HG03097 (cell line): Measurements from ENCODE around the gene IGSF9B.

Experiments
- ATAC-seq: cut with Tn5 transposase; IDR thresholded peaks from one replicate; pipeline ENCODE4 v1.9.1; 2021; ENCODE audit not compliant: unreplicated experiment, low FRiP score

Gene IGSF9B

GRCh38 chr11:133984828-133985227 is 28.1 kb upstream of the IGSF9B start:
- no peak for ATAC-seq

- ATAC-seq: no peak
Measured at GRCh38 chr11:133983660-133984316, 27.0 kb upstream of the IGSF9B start.

- no peak for ATAC-seq
Measured at GRCh38 chr11:133982876-133983275, 26.1 kb upstream of the IGSF9B start.

GRCh38 chr11:133982151-133982550 is 25.4 kb upstream of the IGSF9B start:
- ATAC-seq: no peak

- no peak for ATAC-seq
Measured at GRCh38 chr11:133981156-133981555, 24.4 kb upstream of the IGSF9B start.

GRCh38 chr11:133980665-133981064 is 23.9 kb upstream of the IGSF9B start:
- ATAC-seq: no peak

- ATAC-seq: no peak
Measured at GRCh38 chr11:133978794-133979193, 22.0 kb upstream of the IGSF9B start.

- ATAC-seq: peak; percentile 75
Measured at GRCh38 chr11:133977067-133977677, 20.4 kb upstream of the IGSF9B start.

GRCh38 chr11:133975488-133975849 is 18.7 kb upstream of the IGSF9B start:
- ATAC-seq: no peak

GRCh38 chr11:133974836-133975487 is 18.2 kb upstream of the IGSF9B start:
- no peak for ATAC-seq

GRCh38 chr11:133971881-133972280 is 15.1 kb upstream of the IGSF9B start:
- ATAC-seq: no peak

- no peak for ATAC-seq
Measured at GRCh38 chr11:133969112-133969511, 12.3 kb upstream of the IGSF9B start.

- no peak for ATAC-seq
Measured at GRCh38 chr11:133968300-133968699, 11.5 kb upstream of the IGSF9B start.

- no peak for ATAC-seq
Measured at GRCh38 chr11:133967599-133968238, 11.0 kb upstream of the IGSF9B start.

GRCh38 chr11:133966921-133967598 is 10.3 kb upstream of the IGSF9B start:
- ATAC-seq: no peak

GRCh38 chr11:133966172-133966651 is 9.4 kb upstream of the IGSF9B start:
- no peak for ATAC-seq

GRCh38 chr11:133965031-133965601 is 8.3 kb upstream of the IGSF9B start:
- no peak for ATAC-seq

GRCh38 chr11:133964356-133964755 is 7.6 kb upstream of the IGSF9B start:
- ATAC-seq: no peak

- no peak for ATAC-seq
Measured at GRCh38 chr11:133961890-133962289, 5.1 kb upstream of the IGSF9B start.

GRCh38 chr11:133957900-133958299 is 1.1 kb upstream of the IGSF9B start:
- ATAC-seq: no peak
